CD4-positive, alpha-beta T cell treated with Interleukin-6 for 4 hours (primary cell): ENCODE data around the gene WASF2.
"Not testable (repeated sequence)": the region's sequence is repeated elsewhere in the genome, so short reads cannot be mapped to it uniquely, and the experiment has no call there.

ENCODE experiments used
- DNase-seq: peaks from one replicate; pipeline ENCODE4 v3.0.0-alpha.2; 2020; ENCODE audit warnings: mixed read lengths

Gene WASF2

DNA sequence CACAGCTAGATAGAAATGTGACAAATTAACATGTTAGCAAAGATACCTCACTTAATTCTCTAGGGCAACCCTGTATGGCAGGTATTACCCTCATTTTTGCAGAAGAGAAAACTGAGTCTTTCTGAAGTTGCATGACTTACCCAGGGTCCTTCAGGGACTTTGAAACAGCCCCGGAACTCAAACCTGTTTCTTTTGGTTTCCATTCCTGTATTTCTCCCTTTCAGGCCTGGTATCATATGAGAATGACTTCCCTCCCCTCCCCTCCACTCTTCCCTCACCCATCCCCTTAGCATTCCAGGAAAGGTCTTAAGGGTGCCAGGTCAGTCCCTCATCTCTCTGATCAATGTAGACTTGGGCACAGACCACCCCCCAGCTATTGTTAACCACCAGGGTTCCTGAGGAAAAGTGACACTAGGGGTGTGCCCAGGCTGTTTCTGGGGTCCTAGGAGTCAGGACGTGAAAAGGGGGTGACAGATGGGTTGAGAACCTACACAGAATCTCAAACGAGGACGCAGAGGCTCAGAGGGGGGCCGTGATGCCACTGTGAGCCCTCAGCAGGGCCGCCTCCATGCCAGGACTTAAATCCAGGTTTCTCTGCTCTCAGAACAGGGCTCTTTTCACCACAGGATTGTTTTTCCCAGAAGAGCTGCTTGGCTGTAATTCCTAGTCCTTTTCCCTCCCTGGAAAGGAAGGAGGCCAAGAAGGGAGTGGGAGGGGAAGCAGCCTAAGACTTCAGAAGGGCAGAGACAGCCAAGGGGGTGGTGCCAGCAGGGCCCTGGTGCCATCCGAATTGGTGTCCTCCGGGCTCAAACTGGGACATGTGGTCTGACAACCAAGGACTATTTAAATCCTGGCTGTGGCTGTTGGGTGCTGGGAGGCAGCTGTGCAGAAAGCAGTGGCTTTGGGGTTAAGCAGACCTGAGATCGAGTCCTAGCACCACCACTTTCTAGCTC is 2.1 kb upstream of the WASF2 start:
- DNase-seq, result no peak

DNA sequence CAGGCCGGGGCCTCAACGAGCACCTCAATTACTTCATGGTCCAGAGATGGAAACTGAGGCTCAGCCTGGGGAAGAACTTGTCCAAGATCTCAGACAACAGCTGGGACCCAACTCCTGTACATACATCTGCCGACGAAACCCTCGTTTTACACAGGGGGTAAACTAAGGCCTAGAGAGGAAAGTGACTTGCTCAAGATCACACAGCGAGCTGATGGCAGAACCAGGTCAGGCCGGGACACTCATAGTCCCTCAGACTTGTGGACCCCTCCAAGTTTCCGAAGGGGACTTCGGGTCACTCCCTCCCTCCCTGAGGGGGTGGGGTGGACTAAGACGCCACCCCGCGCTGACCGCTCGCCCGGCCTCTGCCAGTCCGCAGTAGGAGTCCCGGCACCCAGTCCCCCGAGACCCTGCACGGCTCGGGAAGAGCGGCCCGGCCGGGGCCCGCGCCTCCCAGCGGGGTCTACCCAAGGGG is 430 bp downstream of the WASF2 start:
- DNase-seq, result peak; percentile 28

DNA sequence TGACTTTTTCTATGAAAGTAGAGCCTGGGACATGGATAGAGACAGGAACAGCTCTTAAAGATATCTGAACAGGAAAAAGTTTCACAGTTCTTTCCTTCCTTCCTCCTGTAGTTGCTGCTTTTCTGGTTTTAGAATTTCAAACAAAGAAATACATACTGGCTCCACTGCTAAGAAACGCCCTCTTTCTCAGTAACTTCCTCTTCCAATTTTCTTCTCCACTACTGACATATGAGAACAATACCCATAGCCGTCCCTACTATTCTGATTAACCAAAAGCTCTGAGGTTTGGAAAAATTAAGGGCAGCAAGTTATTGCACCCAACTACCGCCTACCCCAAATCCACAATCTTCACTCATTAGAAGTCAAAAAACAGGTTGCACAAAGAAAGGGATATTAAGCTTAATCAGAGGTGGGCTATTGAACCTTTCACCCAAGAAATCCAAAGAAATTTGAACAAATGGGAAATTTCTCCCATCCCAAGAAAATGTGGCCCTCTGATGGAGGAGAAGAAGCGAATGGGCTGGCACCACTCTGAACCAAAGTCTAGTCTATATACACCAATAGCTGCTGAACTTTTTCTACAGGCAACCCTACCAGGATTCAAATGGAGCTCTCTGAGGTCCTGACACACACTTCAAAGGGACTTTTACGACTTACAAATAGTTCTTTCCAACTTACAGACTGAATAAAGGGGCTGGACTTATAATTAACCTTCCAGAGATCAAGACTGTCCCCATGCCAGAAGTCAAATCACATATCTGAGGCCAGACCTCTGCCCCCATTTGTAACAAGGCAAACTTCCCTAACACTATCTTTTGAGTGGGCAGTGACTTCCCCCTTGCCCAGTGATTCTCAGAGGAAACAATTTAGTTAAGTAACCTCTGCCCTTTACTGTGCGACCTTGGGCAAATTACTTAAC is 1.7 kb downstream of the WASF2 start:
- DNase-seq, result no peak

DNA sequence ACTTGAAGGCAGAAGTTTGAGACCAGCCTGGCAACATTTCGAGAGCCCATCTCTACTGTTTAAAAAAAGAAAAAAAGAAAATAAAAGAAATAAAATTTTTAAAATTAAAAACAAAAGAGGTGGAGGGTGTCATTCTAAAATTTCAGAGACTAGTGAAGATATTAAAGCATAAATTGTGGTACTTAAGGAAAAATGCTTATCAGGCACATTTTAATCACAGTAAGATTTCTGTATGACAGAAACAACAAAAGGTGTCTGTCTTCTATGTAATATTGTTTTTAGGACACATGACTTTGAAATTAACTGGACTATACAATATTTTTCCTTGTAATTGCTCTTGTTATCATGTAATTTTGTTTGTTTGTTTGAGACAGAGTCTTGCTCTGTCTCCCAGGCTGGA is 4.6 kb downstream of the WASF2 start:
- DNase-seq, result no peak

DNA sequence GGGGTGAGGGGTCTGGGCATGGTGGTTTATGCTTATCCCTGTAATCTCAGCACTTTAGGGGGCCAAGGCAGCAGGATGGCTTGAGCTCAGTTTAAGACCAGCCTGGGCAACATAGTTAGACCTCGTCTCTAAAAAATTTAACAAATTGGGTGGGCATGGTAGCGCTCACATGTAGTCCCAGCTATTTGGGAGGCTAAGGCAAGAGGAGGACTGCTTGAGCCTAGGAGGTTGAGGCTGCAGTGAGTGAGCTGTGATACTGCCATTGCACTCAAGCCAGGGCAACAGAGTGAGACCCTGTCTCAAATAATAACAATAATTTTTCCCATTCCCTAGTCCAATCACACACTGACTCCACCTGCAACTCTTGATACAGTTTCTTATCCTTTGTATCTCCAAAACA is 6.3 kb downstream of the WASF2 start:
- DNase-seq, result no peak

DNA sequence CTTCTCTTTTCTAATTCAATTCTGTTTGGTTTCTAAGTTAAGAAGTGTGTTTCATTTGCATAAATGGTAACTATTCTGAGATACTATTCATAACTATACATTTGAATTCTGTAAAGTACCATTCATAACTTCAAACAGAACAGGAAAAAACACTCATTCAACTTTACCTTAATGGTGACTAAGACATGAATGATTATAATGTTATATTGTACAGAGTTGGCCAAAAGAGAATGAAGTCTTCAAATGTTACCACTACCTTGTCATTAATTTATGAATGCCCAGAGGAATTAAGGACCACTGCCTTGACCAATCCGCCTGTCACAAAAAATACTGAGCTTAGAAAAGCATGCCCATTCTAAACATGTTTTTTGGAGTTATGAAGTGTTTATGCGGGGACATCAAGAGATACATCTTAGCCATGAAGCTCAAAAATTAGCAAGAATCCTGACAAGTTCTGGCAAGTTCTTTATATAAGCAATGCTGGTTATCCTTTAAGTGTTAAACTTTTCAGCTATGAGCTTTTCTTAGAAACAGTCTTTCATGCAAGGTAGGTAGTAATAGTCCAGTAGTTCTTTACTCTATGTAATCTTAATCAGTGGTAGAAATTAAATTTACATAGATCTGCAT is 7.9 kb downstream of the WASF2 start:
- no peak for DNase-seq

DNA sequence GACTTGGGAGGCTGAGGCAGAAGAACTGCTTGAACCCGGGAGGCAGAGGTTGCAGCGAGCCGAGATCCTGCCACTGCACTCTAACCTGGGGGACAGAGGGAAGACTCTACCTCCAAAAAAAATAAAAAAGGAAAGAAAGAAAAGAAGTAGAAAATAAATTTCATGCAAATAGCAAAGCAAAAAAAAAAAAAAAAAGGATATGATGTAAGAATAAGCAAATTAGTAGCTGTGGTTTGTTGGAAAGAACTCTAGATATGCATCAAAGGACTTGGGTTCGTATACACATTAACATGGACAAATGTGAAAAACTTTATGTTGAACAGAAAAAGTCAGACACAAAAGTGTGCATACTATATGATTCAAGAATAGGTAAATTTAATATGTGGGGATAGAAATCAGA is 11.9 kb downstream of the WASF2 start:
- no peak for DNase-seq

DNA sequence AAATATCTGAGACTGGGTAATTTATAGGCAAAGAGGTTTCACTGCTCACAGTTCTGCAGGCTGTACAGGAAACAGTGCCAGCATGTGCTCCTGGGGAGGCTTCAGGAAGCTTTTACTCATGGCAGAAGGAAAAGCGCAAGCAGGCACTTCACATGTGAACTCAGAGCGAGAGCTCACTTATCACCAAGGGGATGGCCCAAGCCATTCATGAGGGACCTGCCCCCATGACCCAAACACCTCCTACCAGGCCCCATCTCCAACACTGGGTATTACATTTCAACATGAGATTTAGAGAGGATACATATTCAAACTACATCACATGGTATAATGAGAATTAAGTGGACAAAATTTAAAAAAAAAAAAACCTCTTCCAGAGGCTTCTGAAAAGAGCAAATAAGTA is 13.7 kb downstream of the WASF2 start:
- DNase-seq, result no peak

DNA sequence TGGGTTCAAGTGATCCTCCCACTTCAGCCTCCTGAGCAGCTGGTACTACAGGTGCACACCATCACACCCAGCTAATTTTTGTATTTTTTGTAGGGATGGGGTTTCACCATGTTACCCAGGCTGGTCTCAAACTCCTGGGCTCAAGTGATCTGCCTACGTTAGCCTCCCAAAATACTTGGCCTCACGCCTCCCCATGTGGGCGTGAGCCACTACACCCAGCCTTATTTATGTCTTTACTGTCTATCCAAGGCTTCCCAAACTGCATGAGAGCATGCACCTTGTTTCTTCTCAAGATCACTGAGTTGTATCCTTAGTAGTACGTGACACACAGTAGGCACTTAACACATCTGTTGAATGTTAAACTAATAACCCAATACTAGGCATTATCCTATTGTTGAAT is 14.2 kb downstream of the WASF2 start:
- DNase-seq, result no peak

DNA sequence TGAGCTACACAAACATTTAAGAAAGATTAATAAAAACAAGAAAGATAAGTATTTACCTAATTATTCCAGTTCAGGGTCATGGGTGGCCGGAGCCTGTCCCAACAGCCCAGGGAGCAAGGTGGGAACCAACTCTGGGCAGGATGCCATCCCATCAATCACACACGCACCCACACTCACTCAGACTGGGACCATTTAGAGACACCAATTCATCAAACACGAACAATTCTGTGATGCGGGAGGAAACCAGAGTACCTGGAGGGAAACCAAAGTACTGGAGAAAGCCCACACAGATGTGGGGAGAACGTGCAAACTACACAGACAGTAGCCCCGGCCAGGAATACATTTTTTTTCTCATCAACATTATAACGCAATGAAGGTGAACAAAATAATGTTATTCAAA is 16.2 kb downstream of the WASF2 start:
- DNase-seq, result peak; percentile 19

DNA sequence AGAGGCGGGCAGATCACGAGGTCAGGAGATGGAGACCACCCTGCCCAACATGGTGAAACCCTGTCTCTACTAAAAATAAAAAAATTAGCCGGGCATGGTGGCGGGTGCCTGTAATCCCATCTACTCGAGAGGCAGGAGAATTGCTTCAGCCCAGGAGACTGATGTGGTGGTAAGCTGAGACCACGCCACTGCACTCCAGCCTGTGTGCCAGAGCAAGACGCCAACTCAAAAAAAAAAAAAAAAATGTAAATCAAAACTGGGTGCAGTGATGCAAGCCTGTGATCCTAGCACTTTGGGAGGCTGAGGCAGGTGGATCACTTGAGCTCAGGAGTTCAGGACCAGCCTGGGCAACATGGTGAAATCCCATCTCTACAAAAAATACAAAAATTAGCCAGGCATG is 17.9 kb downstream of the WASF2 start:
- DNase-seq, result not testable (repeated sequence)

DNA sequence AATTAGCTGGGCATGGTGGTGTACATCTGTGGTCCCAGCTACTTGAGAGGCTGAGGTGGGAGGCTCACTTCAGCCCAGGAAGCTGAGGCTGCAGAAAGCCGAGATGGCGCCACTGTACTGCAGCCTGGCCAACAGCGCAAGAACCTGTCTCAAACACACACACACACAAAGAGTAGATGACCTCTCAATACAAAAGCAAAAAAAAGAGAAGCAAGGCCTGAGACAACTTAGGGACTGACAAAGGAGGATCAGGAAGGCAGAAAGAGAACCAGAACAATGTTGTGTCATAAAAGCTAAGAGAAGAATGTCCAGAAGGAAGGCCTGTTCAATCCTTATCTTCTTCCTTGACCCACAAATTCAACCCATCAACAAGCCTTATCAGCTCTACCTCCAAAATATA is 18.5 kb downstream of the WASF2 start:
- DNase-seq, result no peak

DNA sequence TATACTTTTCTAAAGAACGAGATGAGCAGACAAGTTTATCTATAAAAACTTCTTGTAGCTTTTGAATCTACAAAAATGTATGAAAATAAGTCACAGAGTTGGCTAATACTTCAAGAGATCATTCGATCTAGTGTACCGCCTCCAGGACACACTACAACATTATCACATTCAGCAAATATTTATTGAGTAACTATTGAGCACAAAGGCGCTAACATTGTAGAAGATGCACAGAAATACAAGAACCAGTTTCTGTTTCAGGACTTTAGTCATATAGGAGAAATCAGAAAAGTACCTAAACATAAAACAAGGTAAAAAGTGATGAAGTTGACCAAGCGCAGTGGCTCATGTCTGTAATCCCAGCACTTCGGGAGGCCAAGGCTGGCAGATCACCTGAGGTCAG is 20.6 kb downstream of the WASF2 start:
- no peak for DNase-seq

DNA sequence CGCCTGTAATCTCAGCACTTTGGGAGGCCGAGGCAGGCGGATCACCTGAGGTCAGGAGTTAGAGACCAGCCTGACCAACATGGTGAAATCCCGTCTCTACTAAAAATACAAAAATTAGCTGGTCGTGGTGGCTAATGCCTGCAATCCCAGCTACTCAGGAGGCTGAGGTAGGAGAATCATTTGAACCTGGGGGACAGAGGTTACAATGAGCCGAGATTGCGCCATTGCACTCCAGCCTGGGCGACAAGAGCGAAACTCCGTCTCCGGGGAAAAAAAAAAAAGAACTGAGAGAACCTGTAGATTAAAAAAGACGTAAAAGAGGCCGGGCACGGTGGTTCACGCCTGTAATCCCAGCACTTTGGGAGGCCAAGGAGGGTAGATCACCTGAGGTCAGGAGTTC is 21.6 kb downstream of the WASF2 start:
- DNase-seq, result not testable (repeated sequence)

DNA sequence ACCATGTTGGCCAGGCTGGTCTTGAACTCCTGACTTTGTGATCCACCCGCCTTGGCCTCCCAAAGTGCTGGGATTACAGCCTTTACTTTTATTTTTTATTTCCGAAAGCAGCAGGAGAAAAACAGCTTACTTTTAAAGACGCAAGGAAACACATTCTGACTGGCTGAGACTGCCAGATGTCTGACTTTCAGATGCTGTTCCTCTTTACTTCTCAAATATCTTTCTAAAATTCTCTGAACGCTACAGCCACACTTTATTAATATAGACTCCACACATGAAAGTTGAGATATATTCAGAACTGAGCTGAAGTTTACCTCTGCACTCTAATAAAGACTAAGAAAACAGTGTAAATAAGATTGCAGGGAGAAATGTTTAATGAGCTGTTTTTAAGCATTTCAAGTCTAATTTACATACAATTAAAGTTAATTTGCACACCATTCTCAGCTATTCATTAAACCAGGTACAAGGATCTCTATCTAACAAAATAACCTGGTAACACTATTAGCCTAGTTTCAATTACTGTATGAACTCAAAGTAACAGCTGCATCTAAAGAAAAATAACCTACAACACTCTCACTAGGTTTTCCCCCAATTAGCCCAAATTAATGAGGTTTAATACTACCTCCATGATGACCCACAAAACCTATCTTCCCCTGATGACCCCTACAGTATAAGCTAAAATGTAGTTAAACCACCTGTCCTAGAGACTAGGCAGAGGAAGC is 24.9 kb downstream of the WASF2 start:
- DNase-seq, result no peak

DNA sequence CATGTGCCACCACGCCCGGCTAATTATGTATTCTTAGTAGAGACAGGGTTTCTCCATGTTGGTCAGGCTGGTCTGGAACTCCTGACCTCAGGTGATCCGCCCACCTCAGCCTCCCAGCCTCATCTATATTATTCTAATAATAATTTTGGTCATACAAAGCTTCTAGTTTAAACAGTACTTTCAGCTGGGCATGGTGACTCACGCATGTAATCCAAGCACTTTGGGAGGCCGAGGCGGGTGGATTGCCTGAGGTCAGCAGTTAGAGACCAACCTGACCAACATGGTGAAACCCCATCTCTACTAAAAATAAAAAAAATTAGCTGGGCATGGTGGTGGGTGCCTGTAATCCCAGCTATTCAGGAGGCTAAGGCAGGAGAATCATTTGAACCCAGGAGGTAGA is 26.1 kb downstream of the WASF2 start:
- not testable (repeated sequence) for DNase-seq

DNA sequence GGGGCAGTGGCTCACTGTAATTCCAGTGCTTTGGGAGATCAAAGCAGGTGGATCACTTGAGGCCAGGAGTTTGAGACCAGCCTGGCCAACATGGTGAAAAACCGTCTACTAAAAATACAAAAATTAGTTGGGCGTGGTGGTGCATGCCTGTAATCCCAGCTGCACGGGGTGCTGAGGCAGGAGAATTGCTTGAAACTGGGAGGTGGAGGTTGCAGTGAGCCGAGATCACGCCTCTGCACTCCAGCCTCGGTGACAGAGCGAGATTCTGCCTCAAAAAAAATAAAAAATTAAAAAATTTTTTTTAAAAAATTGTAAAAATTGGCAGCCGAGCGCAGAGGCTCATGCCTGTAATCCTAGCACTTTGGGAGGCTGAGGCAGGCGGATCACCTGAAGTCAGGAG is 31.4 kb downstream of the WASF2 start:
- DNase-seq, result not testable (repeated sequence)

DNA sequence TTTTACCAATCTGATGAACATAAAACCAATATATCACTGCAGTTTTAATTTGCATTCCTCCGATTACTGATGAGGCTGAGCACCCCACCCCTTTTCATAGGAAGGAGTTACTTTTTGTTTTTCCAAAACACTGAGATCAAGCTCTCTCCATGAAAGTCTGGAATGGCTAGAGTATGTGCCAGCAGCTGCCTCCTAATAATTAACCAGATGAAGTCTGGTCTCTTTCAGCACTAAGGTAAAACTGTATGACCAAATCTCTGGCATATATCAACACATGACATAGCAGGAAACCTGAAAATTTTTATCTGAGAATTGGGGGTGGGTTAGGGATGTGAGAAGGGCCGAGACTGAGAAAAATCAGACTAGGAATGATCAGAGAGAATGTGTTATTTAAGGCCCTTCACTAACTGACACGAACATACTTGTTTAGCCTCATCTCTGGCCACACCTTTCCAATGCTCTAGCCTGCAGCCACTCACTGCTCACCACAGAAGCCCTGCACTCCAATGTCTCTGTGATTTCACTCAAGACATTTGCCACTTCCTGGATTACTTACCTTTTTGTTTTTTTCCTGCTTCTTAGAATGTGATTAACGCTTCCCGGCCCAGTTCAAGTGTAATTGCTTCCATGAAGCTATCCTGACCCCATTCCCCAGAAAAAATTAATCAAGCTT is 34.7 kb downstream of the WASF2 start:
- peak; percentile 61 for DNase-seq

DNA sequence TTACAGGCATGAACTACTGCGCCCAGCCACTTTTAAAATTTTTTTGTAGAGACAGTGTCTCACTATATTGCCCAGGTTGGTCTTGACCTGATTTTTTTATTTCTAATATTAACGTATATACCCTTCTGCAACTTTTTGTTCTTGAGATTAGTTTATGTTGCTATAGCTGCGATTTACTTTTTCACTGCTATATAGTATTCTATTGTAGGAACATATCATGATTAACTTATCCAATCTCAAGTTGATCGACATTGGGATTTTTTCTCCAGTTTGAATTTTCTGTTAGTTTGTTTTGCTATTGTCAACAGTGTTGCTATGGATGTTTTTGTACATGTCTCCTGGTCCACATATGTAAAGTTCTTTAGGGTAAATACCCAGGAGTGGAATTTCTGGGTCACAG is 35.4 kb downstream of the WASF2 start:
- DNase-seq, result no peak

DNA sequence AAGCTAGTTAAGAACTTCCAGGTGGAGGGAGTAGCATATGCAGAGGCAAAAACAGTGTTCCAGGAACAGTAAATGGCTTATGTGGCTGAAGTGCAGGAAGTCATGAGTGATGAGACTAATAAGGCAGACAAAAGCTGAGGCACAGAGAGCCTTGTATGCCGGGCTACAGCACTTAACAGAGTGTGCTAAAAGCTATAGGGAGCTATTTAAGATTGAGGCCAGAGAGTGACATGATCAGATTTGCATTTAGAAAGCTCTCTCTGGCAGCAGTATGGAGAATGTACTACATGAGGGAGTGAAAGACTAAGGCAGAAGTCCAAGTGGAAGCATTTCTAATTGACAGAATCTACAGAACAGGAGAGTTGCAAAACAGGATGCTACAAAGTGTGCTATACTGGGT is 38.6 kb downstream of the WASF2 start:
- no peak for DNase-seq

DNA sequence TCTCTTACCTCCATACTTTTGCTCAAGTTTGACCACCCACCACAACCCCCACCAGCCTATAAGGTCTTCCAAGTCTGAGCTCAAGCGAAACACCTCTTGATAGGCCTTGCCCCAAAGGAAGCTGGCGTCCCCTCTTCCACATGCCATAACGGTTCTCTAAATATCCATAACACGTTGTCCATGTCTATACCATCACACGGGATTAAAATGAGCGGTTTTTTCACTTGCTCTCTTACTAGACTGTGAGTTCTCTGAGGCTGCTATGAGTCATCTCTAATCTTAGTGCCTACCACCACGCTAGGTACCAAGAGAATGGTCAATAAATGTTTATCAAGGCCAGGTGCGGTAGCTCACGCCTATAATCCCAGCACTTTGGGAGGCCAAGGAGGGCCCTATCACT is 41.0 kb downstream of the WASF2 start:
- no peak for DNase-seq

DNA sequence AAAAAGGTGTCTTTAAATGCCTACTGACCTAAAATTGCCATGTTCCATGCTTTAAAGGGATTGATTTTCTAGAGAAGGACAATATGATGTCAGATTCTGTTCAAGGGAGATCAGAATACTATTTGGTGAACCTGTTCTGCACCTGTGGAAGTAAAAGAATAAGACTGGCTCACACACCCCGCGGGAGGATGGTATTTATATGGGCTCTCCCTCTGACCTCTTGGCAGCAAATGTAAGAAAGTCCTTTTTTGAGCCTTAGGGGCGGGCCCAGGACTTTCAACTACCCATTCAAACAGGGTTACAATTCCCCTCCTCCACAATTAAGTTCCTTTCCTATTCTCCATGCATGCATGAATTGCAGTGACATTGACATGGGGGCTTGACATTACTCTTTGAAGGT is 42.1 kb downstream of the WASF2 start:
- DNase-seq, result no peak
